Subcutaneous abdominal adipose tissue (tissue), 5 donors: ENCODE measurements around the gene LMBR1.
"Not testable (repeated sequence)": the region's sequence is repeated elsewhere in the genome, so short reads cannot be mapped to it uniquely, and the experiment has no call there.

Experiments
- H3K27ac ChIP-seq: one replicate; pipeline ENCODE4 v1.7.0; 2013; ENCODE audit warnings: low read depth, mild to moderate bottlenecking, inconsistent platforms, low read length, moderate library complexity
- H3K27me3 ChIP-seq, 5 donors: one replicate each; pipeline ENCODE4 v1.7.0; 2013; ENCODE audit warnings: low read length in 5 of 5, inconsistent platforms in 1 of 5; ENCODE audit not compliant: control insufficient read depth in 5 of 5, insufficient read depth in 4 of 5
- H3K36me3 ChIP-seq, 5 donors: one replicate each; pipeline ENCODE4 v1.7.0; 2013; ENCODE audit warnings: low read length in 5 of 5; ENCODE audit not compliant: control insufficient read depth in 5 of 5, insufficient read depth in 5 of 5
- H3K4me1 ChIP-seq, 5 donors: one replicate each; pipeline ENCODE4 v1.7.0; 2013; ENCODE audit warnings: low read length in 5 of 5, mild to moderate bottlenecking in 3 of 5, moderate library complexity in 1 of 5; ENCODE audit not compliant: control insufficient read depth in 5 of 5, insufficient read depth in 5 of 5
- H3K4me3 ChIP-seq, 5 donors: one replicate each; pipeline ENCODE4 v1.7.0; 2013; ENCODE audit warnings: low read length in 5 of 5, low read depth in 1 of 5
- H3K9ac ChIP-seq, 5 donors: one replicate each; pipeline ENCODE4 v1.7.0; 2013; ENCODE audit warnings: low read length in 5 of 5, mild to moderate bottlenecking in 4 of 5, moderate library complexity in 3 of 5
- H3K9me3 ChIP-seq, 5 donors: one replicate each; pipeline ENCODE4 v1.7.0; 2013; ENCODE audit warnings: low read length in 5 of 5; ENCODE audit not compliant: control insufficient read depth in 5 of 5
- donor health status: healthy.
- donor health status: healthy.
- donor health status: healthy.
- donor health status: healthy.
- donor health status: healthy.

Gene LMBR1

DNA sequence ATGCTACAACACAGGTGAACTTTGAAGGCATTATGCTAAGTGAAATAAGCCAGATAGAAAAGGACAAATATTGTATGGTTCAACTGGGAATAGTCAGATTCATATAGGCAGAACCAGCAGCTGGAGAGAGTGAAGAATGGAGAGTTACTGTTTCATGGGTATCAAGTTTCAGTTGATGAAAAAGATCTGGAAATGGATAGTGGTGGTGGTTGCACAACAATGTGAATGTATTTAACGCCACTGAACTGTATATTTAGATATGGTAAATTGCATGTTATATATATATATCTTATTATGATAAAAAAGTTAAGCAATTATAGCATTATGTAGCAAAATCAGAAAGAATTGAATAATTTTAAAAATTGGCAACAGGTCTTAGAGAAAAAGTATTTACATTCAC lies 3.9 kb downstream of the LMBR1 start:
- no peak overlapping the region for H3K27ac ChIP-seq
- no peaks in the 10 kb centered on the region for H3K36me3 ChIP-seq
- H3K9ac ChIP-seq: no peak overlapping the region
- H3K4me3 ChIP-seq: no peak overlapping the region
- H3K9me3 ChIP-seq: no peaks in the 10 kb centered on the region
- peaks cover 0 to 18% (median 12%) of the 10 kb centered on the region in 5 donors for H3K4me1 ChIP-seq
- no peaks in the 10 kb centered on the region for H3K27me3 ChIP-seq

DNA sequence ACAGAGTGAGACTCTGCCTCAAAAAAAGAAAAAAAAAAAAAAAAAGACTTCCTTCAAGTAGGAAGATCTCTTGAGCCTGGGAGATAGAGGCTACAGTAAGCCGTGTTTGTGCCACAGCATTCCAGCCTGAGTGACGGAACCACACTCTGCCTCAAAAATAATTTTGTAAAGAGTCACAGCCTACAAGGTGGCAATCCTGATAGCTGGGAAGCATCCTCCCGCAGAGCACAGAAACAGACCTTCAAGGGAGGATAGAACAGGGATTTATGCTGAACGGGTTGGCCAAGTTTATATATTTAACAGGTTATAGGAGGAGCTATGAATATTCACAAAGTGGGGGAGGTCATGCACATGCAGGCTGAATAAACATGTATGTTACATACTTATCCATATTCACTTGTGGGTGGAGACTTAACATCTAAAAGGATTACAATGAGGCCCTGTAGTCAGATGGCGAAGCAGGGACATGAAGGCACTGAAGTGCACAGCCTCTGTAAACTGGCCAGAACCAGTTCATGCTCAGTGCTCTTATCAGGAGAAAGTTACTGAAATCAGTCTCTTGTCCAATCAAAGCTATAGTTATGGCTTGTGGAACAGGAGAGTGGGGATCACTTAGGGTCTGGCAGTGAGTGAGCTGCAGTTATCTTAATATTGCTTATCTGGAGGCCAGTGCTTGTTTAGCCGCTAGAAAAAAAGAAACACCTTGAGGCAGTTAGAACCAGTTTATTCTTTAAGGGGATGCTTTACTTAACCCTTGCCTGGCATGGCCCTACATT lies 6.8 kb downstream of the LMBR1 start:
- no peaks in the 10 kb centered on the region for H3K36me3 ChIP-seq
- no peak overlapping the region for H3K27ac ChIP-seq
- H3K4me1 ChIP-seq: peaks cover 0 to under 1% (median 0%) of the 10 kb centered on the region in 5 donors
- H3K9me3 ChIP-seq: peaks cover 0 to 5% (median 0%) of the 10 kb centered on the region in 5 donors
- no peaks in the 10 kb centered on the region for H3K27me3 ChIP-seq
- H3K4me3 ChIP-seq: no peak overlapping the region
- H3K9ac ChIP-seq: no peak overlapping the region

DNA sequence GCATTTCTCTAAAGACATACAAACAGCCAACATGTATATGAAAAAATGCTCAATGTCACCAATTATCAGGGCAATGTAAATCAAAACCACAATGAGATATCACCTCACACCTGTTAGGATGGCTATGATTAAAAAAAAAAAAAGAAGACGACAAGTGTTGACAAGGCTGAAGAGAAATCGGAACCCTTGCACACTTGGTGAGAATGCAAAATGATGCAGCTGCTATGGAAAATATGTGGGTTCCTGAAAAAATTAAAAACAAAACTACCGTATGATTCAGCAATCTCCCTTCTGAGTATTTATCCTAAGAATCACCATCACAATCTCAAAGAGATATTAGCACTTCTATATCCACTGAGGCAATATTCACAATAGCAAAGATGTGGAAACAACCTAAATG lies 11.3 kb downstream of the LMBR1 start:
- no peak overlapping the region for H3K9ac ChIP-seq
- no peak overlapping the region for H3K27ac ChIP-seq
- no peaks in the 10 kb centered on the region for H3K4me1 ChIP-seq
- no peak overlapping the region for H3K4me3 ChIP-seq
- H3K27me3 ChIP-seq: no peaks in the 10 kb centered on the region
- peaks cover 0 to 7% (median 0%) of the 10 kb centered on the region in 5 donors for H3K9me3 ChIP-seq
- H3K36me3 ChIP-seq: no peaks in the 10 kb centered on the region

DNA sequence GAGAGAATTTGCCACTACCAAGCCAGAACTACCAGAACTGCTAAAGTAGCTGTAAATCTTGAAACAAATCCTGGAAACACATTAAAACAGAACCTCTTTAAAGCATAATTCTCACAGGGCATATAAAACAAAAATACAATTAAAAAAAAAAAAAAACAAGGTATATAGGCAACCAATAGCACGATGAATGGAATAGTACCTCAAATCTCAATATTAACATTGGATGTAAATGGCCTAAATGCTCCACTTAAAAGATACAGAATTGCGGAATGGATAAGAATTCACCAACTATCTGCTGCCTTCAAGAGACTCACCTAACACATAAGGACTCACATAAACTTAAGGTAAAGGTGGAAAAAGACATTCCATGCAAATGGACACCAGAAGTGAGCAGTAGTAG lies 17.2 kb downstream of the LMBR1 start:
- no peaks in the 10 kb centered on the region for H3K4me1 ChIP-seq
- H3K27me3 ChIP-seq: no peaks in the 10 kb centered on the region
- H3K27ac ChIP-seq: no peak overlapping the region
- H3K4me3 ChIP-seq: no peak overlapping the region
- H3K9me3 ChIP-seq: peaks cover 0 to 2% (median 0%) of the 10 kb centered on the region in 5 donors
- no peak overlapping the region for H3K9ac ChIP-seq
- H3K36me3 ChIP-seq: peaks cover 0 to 6% (median 3%) of the 10 kb centered on the region in 5 donors

DNA sequence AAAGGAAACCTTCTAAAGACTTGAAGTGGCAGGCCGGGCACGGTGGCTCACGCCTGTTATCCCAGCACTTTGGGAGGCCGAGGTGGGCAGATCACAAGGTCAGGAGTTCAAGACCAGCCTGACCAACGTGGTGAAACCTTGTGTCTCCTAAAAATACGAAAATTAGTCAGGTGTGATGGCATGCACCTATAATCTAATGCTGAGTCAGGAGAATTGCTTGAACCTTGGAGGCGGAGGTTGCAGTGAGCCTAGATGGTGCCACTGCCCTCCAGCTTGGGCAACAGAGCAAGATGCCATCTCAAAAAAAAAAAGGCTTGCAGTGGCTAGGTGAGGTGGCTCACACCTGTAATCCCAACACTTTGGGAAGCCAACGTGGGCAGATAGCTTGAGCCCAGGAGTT lies 24.6 kb downstream of the LMBR1 start:
- H3K9ac ChIP-seq, H3K27me3 ChIP-seq, H3K4me3 ChIP-seq, H3K4me1 ChIP-seq, H3K9me3 ChIP-seq, H3K36me3 ChIP-seq, H3K27ac ChIP-seq: not testable (repeated sequence)

DNA sequence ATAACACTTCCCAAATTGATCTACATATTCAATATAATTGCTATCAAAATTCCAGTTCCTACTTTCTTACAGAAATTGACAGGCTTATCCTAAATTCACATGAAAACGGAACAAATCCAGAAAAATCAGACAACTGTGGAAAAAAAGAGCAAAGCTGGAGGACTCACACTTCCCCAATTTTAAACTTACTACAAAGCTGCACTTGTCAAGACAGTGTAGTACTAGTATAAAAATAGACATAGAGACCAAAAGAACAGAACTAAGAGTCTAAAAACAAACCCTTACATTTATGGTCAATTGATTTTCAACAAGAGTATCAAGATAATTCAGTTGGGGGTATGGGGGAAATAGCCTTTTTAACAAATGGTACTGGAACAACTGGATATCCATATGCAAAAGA lies 27.5 kb downstream of the LMBR1 start:
- Histone ChIP-seq H3K27ac (no peak overlapping the region), H3K27me3 (no peaks in the 10 kb centered on the region), H3K4me3 (no peak overlapping the region)

DNA sequence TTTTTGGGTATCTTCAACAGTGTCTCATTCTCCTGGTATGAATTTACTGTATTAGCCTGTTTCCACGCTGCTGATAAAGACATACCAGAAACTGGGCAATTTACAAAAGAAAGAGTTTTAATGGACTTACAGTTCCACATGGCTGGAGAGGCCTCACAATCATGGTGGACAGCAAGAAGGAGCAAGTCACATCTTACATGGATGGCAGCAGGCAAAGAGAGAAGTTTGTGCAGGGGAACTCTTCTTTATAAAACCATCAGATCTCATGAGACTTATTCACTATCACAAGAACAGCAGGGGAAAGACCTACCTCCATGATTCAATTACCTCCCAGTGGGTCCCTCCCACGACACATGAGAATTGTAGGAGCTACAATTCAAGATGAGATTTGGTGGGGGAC lies 31.0 kb downstream of the LMBR1 start:
- not testable (repeated sequence) for H3K9ac ChIP-seq, H3K4me3 ChIP-seq, H3K36me3 ChIP-seq, H3K4me1 ChIP-seq, H3K27ac ChIP-seq, H3K27me3 ChIP-seq, H3K9me3 ChIP-seq

More for the DNA sequence above, 27.5 kb downstream of the LMBR1 start:
- H3K9ac ChIP-seq: no peak overlapping the region
- H3K9me3 ChIP-seq: no peaks in the 10 kb centered on the region
- peaks cover 0 to 3% (median 0%) of the 10 kb centered on the region in 5 donors for H3K36me3 ChIP-seq
- no peaks in the 10 kb centered on the region for H3K4me1 ChIP-seq

DNA sequence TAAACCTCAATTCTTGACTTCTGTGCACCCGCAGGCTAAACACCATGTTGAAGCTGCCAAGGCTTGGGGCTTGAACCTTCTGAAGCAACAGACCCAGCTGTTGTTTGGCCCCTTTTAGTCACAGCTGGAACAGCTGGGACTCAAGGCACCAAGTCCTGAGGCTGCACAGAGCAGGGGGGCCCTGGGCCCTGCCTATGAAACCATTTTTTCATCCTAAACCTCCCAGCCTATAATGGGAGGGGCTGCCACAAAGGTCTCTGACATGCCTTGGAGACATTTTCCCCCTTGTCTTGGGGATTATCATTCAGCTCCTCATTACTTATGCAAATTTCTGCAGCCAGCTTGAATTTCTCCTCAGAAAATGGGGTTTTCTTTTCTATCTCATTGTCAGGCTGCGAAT lies 31.8 kb downstream of the LMBR1 start:
- Histone ChIP-seq H3K36me3 (peaks cover 0 to 3% (median 0%) of the 10 kb centered on the region in 5 donors), H3K27ac (no peak overlapping the region), H3K9me3 (peaks cover 0 to 8% (median 3%) of the 10 kb centered on the region in 5 donors), H3K9ac (no peak overlapping the region), H3K27me3 (no peaks in the 10 kb centered on the region), H3K4me3 (no peak overlapping the region), H3K4me1 (no peaks in the 10 kb centered on the region)

DNA sequence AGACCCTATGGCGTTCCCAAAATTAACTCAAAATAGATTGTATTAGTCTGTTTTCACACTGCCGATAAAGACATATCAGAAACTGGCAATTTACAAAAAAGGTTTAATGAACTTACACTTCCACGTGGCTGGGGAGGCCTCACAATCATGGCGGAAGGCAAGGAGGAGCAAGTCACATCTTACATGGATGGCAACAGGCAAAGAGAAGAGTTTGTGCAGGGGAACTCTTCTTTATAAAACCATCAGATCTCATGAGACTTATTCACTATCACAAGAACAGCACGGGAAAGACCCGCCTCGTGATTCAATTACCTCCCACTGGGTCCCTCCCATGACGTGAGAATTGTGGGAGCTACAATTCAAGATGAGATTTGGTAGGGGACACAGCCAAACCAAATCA lies 32.9 kb downstream of the LMBR1 start:
- H3K9ac ChIP-seq, H3K27me3 ChIP-seq, H3K4me1 ChIP-seq, H3K9me3 ChIP-seq, H3K4me3 ChIP-seq, H3K36me3 ChIP-seq, H3K27ac ChIP-seq: not testable (repeated sequence)

DNA sequence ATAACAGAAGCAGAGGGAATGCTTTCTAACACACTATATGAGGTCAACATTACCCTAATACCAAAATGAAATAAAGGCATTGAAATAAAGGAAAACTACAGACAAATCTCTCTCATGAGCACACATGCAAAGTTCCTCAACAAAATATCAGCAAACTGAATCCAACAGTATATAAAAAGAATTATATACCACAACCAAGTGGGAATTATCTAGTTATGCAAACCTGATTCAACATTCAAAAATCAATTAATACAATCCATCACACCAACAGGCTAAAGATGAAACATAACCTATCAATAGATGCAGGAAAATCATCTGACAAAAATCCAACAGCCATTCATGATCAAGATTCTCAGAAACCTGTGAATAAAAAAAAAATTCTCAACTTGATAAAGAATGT lies 34.5 kb downstream of the LMBR1 start:
- no peak overlapping the region for H3K27ac ChIP-seq
- H3K9ac ChIP-seq: no peak overlapping the region
- peaks cover 2 to 15% (median 13%) of the 10 kb centered on the region in 5 donors for H3K9me3 ChIP-seq
- no peaks in the 10 kb centered on the region for H3K27me3 ChIP-seq
- peaks cover 0 to 3% (median 0%) of the 10 kb centered on the region in 5 donors for H3K36me3 ChIP-seq
- H3K4me3 ChIP-seq: no peak overlapping the region
- no peaks in the 10 kb centered on the region for H3K4me1 ChIP-seq
